Measurements from ENCODE around the gene HLA-DPB1.

- TF ChIP-seq EZH2phosphoT487 (IDR thresholded peaks at IDR 0.05; ENCODE audit: insufficient read depth, low read depth) (no peak), EZH2 (IDR thresholded peaks at IDR 0.05; ENCODE audit: insufficient read depth, poor library complexity, severe bottlenecking) (no peak)
Measured at GRCh38 chr6:33070909-33071308, 4.9 kb upstream of the HLA-DPB1 start.

Data from GM23248 (cell line).